GM18867 (cell line): ENCODE results near the gene LIN28B.

Experiments used
- ATAC-seq: cut with Tn5 transposase; IDR thresholded peaks from one replicate; pipeline ENCODE4 v1.9.1; 2021; ENCODE audit warnings: mild to moderate bottlenecking, moderate library complexity; ENCODE audit not compliant: unreplicated experiment

LIN28B gene

DNA sequence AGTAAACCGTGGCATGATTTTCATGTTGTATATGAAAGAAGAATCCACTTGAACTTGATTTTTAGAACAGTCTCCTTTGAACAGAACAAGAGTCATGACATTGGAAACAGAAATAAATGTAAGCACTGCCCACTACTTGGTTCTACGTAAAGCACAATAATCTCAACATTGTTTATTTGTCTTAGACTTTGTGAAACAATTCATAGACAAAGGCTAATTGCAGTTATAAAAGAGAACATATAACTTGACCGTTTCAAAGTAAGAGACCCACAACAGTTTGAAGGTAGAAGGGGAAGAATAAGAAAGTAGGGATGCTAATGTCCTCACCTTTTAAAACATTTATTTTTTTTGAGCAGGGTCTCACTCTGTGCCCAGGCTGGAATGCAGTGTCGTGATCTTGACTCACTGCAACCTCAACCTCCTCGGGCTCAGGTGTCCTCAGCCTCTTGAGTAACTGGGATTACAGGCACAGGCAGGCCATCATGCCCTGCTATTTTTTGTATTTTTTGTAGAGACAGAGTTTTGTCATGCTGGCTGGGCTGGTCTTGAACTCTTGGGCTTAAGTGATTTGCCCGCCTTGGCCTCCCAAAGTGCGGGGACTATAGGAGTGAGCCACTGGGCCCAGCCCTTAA lies 151.8 kb downstream of the LIN28B start:
- ATAC-seq: no peak

DNA sequence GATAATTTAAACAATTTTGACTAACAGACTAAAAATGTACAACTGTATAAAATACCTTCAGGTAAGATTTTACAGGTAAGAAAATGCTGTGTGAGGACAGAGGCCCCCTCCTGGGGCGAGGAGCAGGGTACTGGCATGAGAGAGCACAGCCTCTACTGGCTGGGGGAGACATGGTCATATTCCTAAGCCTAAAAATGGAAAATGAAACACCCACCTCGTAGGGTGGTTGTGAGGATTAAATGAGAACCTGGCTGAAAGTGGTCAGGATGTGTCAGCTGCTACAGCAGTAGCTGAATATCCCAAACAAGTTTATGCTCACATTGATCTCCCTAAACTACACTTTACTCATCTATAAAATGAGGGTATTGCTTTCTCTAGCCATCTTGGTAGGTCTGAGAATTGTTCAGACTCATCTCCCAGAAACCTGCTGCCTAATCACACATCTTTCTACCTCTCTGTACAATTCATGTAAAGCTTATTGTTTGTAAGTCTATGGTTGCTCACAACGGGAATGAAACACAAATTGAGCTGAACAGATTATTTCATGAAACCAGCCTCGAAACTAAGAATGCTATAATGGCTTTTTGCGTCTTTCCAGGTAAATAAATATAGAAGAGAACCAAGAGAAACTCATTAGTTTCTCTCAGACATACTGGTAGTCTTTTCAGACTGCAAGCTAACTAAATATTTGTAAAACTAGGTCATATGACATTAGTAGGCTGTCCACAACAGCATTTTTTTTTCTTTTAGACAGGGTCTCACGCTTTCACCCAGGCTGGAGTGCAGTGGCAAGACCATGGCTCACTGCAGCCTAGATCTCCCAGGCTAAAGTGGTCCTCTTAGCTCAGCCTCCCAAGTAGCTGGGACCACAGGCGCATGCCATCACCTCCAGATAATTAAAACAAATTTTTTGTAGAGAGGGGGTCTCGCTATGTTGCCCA lies 153.3 kb downstream of the LIN28B start:
- peak; percentile 68 for ATAC-seq

DNA sequence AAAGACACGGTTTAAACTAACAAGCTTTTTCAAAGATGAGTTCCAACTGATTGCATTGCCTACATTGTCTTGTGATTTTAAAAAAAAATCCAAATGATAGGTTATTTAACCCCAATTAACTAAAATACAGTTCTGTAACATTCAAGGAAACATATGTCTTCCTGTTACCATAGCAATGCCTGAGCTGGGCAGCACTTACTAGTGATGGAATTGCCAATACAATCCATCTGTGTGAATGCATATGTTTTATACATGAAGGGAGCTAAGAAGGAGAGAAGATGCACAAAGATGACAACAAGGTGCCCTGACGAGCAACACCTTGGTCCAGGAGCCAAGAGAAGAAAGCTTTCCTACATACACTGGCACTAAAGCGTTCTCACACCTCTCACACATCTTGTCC lies 154.2 kb downstream of the LIN28B start:
- ATAC-seq: no peak

DNA sequence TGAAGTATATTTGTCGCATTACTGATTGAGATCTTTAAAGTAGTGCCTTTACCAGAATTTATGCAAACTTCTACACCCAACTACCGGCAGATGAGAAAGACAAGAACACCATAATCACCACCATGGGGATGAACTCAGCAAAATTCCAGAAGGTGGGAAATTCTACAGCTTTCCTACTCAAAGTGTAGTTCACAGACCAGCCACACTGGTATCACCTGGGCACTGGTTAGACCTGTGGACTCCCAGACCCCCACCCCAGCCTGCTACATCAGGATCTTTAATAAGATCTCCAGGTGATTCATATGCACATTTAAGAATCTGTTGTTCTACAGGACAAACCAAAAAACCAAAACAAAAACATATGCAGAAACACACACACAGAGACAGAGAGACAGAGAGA lies 155.0 kb downstream of the LIN28B start:
- no peak for ATAC-seq

DNA sequence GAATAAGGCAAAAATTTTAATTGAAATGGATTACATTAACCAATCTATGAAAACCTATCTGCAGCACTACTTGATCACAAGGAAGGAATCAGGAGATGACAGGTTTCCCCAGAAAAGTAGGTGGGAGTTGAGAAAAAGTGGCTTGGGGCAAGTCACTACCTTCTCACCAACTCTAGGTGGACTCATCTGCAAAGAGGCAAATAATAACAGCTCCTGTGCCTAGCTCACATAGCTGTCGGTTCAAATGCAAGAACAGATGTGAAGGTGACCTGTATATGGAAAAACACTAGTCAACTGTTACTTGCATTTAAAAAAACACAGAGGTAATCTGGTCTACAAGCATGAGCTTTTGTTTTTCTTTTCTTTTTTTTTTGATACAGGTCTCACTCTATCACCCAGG lies 155.7 kb downstream of the LIN28B start:
- no peak for ATAC-seq

DNA sequence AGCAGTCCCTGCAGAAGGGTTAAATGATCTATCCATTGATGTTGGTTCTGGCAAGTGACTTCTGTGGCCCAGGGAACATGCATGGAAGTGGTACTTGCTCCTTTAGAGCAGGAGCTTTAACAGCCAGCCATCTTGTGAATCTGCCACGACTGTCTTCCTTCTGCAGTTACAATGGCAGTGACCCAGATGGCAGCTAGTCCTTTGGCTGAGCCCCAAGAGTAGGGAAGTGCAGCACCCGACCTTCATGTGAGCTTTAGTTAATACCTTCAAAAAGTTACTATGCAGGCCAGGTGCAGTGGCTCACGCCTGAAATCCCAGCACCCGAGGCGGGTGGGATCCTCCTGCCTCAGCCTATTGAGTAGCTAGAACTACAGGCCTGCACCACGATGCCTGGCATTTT lies 156.5 kb downstream of the LIN28B start:
- no peak for ATAC-seq

DNA sequence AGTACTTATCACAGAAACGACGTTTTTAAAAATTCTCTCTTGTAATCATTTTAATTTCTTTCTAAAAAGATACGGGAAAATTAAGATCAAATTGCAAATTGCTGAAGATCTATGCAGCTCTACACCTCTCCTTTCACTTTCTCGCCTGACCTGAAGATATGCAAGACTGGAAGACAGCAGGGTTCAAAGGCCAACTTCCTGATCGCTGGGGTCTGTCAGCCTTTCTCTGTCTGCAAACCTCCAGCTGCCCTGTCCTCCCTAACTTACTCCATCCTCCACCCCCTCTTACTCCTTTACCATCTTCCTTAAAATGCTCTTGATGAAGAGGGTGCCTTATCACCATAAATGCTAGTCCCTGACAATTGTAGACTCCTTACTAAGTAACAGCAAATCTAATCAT lies 159.2 kb downstream of the LIN28B start:
- no peak for ATAC-seq

DNA sequence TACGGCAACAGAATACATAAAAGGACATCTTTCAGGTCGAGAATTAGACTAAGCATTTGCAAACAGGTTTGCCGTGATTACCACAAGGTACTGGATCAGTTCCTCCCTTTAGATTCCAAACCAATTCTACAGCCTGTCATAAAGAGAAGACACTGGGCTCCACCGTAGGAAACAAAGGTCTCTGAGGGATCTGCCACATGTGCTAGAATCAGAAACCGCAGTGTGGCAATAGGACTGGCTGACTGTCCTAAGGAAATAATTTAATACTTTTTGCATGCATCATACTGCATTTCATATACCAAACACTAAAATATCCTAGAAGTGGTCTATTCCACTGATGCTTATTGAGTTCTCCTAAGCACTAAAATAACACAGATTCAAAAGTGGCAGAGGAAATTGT lies 163.7 kb downstream of the LIN28B start:
- no peak for ATAC-seq

DNA sequence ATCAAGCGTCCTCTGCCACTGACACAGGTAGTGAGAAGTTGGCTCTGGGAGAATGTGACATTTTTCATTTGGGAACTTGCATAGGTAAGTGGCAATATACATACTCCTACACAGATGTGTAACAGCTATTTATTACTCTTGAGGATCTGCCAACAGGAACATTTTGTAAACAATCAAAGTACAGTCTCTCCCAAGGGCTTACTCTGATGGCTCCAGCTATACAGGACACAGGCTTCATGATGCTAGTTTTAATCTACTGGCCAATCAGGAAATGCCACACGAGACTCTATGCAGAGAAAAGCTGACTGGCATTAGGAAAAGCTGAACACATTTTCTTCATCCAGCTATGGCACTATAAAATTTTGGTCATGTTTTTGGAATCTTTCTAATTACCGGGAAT lies 165.1 kb downstream of the LIN28B start:
- no peak for ATAC-seq

DNA sequence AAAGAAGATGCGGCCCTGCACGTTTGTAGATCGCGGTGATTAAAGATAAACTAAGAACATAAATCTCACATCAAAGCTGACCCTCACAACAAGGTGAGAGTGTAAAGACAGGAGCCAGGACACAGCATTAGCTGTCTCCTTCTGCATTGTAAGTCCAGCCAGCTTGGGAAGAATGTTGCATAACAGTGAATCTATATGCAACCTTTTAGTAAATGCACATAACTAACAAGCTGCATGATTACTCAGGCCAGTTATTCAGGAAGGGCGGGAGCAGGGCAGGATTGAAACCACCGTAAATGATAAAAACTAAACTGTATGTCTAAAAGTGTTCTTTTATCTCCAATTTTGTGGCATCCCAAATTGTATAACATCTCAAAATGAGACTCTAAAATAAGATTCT lies 165.8 kb downstream of the LIN28B start:
- no peak for ATAC-seq
